SK-N-SH treated with all-trans-retinoic acid at 6 μM for 48 hours (cell line): ENCODE data around the gene SPEN.
"Not testable (repeated sequence)": the region's sequence is repeated elsewhere in the genome, so short reads cannot be mapped to it uniquely, and the experiment has no call there.

Source experiments
- CSRNP3 ChIP-seq: fragments of 250-450 bp; sonication (Bioruptor Pico); IDR thresholded peaks from 2 replicates; pipeline ENCODE4 v1.5.1; 2021; ENCODE audit warnings: mild to moderate bottlenecking, moderate library complexity
- ISL1 ChIP-seq: fragments of 250-450 bp; sonication (Bioruptor Pico); IDR thresholded peaks from 2 replicates; pipeline ENCODE4 v2.1.2; 2022; ENCODE audit warnings: mild to moderate bottlenecking, moderate library complexity
- PPARA ChIP-seq: fragments of 250-450 bp; sonication (Bioruptor Pico); IDR thresholded peaks from 2 replicates; pipeline ENCODE4 v1.5.0; 2020; ENCODE audit warnings: mild to moderate bottlenecking, borderline replicate concordance
- SNAI2 ChIP-seq: fragments of 250-450 bp; sonication (Bioruptor Pico); IDR thresholded peaks from 2 replicates; pipeline ENCODE4 v1.5.0; 2020; ENCODE audit warnings: mild to moderate bottlenecking, moderate library complexity
- TSHZ2 ChIP-seq: fragments of 250-450 bp; sonication (Bioruptor Pico); IDR thresholded peaks from 2 replicates; pipeline ENCODE4 v1.5.0; 2020; ENCODE audit warnings: mild to moderate bottlenecking, moderate library complexity
- TF ChIP-seq, protein P1 (sequence below): fragments of 250-450 bp; sonication (Bioruptor Pico); IDR thresholded peaks from 2 replicates; pipeline ENCODE4 v1.8.0; 2021; ENCODE audit warnings: low read depth, mild to moderate bottlenecking, moderate library complexity, borderline replicate concordance

DNA sequence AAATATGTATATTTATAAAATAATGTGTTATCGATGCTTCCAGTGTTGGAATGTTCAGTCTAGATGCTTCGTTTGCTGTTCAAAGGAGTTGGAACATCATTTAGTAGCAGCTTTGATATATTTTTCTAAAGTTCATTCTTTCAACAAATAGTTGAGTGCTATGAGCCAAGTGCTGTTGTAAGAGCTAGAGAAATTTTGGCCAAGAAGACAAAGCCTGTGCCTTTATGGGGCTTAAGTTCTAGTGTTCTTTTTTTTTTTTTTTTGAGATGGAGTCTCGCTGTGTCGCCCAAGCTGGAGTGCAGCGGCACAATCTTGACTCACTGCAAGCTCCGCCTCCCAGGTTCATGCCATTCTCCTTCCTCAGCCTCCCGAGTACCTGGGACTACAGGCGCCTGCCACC is 78.9 kb downstream of the SPEN start:
- TF ChIP-seq SNAI2 (CRISPR knock-in tag); CSRNP3 (CRISPR knock-in tag); ISL1 (CRISPR knock-in tag); TSHZ2 (CRISPR knock-in tag); PPARA: not testable (repeated sequence)
- TF ChIP-seq, protein P1, sequence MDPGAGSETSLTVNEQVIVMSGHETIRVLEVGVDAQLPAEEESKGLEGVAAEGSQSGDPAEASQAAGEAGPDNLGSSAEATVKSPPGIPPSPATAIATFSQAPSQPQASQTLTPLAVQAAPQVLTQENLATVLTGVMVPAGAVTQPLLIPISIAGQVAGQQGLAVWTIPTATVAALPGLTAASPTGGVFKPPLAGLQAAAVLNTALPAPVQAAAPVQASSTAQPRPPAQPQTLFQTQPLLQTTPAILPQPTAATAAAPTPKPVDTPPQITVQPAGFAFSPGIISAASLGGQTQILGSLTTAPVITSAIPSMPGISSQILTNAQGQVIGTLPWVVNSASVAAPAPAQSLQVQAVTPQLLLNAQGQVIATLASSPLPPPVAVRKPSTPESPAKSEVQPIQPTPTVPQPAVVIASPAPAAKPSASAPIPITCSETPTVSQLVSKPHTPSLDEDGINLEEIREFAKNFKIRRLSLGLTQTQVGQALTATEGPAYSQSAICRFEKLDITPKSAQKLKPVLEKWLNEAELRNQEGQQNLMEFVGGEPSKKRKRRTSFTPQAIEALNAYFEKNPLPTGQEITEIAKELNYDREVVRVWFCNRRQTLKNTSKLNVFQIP (CRISPR knock-in tag), result not testable (repeated sequence)
